NOMO-1 (cell line): ENCODE data around the gene RPTOR.

Source experiments
- DNase-seq, 2 experiments: peaks; one replicate each; lab custom pipeline; 2025; ENCODE audit not compliant: unreplicated experiment in 2 of 2; lab: John Stamatoyannopoulos, UW

The RPTOR gene

DNA sequence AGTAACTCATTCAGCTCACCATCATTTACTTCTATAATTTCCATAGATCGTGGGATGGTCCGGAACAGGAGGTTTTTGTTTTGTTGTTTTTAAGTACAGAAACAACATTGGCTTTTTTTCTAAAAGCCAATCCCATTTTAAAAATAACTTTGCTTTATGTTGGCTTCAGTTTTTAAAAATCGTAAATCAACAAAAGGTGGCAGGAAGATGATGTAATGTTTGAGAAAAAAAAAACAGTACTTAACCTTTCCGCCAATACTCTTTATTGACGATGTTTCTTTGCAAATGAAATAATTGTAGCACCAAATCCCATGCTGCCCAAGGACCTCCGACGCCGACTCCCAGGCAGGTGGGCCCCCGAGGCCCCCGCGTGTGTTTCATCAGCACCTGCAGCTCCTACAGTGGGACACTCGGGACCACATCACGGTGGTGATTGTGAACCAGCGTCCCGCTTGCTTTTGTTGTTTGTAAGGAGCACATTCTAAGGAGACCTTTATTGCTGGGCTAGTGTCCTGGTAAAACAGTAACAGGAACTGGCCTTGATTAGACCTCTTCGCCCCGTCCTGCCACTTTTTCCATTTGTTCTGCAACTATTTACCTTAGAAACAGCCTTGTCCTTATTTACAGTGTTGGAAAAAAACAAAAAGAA, 306.8 kb downstream of the RPTOR start:
- DNase-seq = no peak

DNA sequence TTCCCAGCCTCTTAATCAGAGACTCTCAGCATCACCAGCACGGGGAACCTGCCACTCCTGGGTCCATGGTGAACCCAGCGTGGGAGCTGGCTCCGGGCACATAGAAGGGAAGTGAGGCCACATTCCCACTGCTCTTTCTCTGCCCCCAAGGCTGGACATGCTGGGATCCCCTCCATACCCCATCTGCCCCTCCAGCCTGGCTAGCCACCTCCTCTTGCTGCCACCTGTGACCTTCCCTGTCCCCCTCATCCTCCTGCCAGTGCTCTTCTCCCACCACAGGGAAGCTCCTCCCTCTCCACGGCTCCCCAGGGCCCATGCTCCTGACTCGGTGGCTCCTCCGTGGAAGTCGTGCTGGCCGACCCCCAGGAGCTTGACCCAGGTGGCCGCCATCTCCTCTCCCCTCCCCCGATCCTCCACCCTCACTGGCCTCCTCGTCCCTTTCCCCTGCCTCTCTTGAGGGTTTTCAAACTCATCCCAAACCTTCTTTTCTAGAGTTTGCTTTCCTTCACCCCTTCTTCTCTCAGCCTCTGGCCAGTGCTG, 307.9 kb downstream of the RPTOR start:
- no peak for DNase-seq

GRCh38 chr17:80853076-80853475, 308.4 kb downstream of the RPTOR start:
- no peak for DNase-seq

GRCh38 chr17:80854220-80854619, 309.6 kb downstream of the RPTOR start:
- no peak for DNase-seq

DNA sequence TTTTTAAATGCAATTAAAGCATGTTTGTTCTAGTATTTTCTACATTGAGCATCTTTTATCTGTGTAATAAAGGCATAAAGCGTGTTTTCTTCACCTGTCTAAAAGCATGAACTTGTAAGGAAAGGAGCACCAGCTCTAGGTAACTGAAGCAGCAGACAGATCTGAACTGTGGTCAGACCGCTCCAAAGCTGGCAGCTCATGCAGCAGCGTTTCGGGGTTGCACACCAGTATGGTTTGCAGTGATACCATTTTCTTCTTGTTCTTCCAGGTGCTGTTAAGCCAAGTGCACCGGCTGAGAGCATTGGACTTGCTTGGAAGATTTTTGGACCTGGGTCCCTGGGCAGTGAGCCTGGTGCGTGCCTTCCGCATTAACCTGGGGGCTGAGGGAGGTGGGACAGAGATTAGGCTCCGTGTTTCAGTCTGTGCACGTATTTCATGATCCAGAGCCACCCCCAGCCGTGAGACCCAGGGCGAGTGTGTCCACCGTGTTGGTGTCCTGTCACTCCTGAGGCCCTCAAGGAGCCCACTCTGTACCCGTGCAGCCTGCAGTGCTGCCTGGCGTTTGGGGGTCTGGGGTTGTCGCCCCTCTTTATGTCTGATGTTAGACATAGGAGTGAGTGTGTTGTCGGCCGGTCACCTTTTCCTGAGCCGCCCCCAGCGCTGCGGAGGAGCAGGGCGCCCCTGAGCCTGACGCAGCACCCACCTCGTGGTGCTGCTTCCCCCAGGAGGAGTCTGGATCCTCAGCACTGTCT, 310.7 kb downstream of the RPTOR start:
- DNase-seq = no peak

GRCh38 chr17:80855948-80856862, 311.6 kb downstream of the RPTOR start:
- peak; percentile 87 to 93 for DNase-seq

DNA sequence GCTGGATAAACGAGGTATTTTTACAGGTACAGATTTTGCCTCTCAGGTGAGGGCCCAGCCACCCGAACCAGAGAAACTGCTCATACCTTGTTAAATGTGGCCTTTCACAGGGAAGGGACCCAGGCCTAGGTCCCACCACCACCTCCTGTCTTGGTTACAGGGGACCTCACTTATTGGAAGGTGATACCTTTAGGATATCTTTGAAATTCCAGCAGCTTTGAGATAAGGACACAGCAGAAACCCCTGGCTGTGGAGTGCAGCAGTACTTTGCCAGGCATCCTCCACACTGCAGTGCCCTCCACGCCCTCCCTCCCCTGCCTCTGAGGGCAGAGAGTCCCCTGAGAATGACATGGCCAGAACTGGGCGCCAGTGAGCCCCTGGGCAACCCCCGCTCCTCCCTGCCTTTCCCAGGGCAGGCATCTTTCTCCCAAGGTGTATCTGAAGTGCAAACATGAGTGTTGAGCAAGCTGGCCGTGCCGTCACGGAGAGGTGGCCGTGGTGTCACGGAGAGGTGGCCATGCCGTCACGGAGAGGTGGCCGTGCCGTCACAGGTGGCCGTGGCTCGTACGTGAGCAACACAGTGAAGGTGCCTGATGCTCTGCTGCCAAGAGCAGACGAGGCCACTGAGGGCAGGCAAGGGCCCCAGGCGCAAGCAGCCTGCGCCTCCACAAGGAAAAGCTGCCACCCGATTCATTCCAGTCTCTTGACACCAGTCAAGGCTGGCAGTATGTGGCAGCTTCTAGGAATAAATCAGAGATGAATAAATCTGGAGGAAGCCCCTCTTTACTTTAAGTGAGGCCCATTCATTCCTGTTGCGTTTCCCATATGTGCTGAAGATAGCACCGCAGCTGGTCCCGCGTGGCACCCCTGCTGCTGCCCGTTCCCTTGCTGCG, 312.5 kb downstream of the RPTOR start:
- DNase-seq = no peak

- no peak for DNase-seq
Observed at GRCh38 chr17:80857756-80858171, 313.1 kb downstream of the RPTOR start.

- DNase-seq = no peak
Observed at GRCh38 chr17:80858301-80859001, 313.8 kb downstream of the RPTOR start.

- no peak for DNase-seq
Observed at GRCh38 chr17:80859002-80859941, 314.6 kb downstream of the RPTOR start.

- DNase-seq = no peak
Observed at GRCh38 chr17:80860101-80860671, 315.5 kb downstream of the RPTOR start.

DNA sequence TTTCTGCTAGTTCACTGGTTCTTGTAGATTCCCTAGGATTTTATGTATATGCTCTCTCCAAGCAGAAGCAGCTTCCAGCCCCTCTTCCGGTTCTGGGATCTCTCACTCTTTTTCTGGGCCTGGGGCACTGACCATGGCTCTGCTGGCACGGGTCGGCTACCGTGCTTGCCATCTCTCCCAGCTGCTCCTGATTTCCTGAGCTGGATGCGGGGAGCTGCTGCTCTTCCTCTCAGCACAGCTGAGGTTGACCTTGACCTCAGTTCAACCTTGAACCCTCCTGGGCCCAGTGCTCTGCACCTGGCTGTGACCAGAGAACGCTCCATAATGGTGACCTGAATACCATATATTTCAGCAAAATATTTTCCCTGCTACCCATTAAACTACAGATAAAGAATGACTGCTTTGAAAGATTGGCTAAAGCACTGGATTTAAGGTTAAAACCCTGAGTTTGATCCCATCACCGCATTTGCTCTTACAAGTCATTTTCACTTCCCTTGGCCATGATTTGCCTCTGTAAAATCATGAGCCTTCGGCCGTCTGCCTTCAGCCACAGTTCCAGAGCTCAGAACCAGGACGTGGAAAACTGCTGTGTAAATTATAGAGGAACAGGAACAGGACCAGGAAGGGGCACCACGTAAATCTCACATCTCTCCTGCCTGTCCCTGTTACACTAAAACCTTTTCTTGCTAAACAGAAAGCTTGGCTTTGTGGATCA, 316.2 kb downstream of the RPTOR start:
- DNase-seq = peak; percentile 5 to 51

DNA sequence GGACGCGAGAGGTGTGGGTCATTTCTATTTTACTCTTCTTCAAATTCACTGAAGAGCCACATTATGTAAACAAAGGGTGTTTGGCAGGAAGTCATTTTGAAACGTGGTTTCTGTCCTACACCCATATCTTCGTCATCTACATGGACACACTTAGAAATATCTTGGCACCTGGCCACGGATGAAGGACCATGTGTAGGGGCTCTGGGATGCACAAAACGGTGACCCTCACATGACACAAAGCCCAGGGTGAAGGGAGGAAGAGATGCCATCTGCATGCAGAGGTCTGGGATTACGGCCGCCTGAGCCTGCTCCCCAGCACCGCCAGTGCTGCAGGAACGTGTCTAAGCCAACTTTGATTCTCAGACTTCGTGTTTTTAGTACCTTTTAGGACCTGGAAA, 316.8 kb downstream of the RPTOR start:
- peak in 1 of 2 experiments; percentile 51 for DNase-seq

- no peak for DNase-seq
Observed at GRCh38 chr17:80861892-80862291, 317.3 kb downstream of the RPTOR start.

DNA sequence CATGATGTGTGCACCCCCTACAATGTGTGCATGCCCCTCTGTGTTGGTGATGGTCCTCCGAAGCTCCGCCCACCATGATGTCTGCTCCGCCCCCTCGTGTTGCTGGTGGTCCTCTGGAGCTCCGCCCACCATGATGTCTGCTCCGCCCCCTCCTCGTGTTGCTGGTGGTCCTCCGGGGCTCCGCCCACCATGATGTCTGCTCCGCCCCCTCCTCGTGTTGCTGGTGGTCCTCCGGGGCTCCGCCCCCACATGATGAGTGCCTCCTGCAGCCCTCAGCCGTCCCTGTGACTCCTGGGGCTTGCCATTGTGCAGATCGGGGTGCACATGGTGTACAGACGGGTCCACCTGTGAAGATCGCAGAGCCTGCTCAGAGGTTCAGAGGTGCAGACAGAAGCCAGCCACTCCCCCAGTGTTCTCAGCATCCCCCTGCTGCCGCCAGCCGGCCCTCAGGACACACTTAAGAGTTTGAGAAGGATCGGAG, 317.9 kb downstream of the RPTOR start:
- DNase-seq = no peak

DNA sequence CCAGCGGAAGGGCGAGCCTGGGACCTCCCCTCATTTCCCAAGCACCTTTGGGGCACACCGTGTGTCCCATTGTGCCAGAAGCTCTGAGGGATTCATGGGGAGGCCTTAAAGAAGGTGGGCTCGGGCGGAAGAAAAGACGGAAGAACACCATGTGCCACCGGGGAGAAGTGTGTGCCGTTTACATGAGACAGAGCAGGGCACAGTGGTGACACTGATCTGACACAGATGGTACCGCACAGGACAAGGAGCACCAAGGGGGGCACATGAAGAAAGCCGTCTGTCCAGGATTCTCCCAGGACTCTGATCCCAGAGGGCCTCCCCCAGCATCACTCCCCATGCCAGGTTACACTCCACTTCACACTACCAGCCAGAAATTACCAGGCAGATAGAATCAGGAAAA, 318.3 kb downstream of the RPTOR start:
- no peak for DNase-seq

GRCh38 chr17:80863626-80864025, 319.0 kb downstream of the RPTOR start:
- no peak for DNase-seq
